Cardiac fibroblast (primary cell): ENCODE measurements around the gene TIMP2.
"Not testable (repeated sequence)": the region's sequence is repeated elsewhere in the genome, so short reads cannot be mapped to it uniquely, and the experiment has no call there.

ENCODE experiments used
- DNase-seq, 2 donors: peaks; one replicate each; pipeline versions ENCODE4 v3.0.0 to v3.0.0-alpha.2; 2010; ENCODE audit warnings: low read depth in 2 of 2
- H3K4me3 ChIP-seq, 2 donors: replicated peaks in 1 of 2; 1 replicate in 1 of 2; 2 replicates in 1 of 2; pipeline ENCODE4 v1.5.1; 2011; ENCODE audit warnings: low read depth in 2 of 2, low read length in 2 of 2, mild to moderate bottlenecking in 2 of 2, moderate library complexity in 1 of 2
- TF ChIP-seq, protein P1 (sequence below): IDR thresholded peaks from one replicate; pipeline ENCODE4 v1.5.1; 2011; ENCODE audit warnings: low read depth, mild to moderate bottlenecking, low read length, inconsistent platforms

The TIMP2 gene

DNA sequence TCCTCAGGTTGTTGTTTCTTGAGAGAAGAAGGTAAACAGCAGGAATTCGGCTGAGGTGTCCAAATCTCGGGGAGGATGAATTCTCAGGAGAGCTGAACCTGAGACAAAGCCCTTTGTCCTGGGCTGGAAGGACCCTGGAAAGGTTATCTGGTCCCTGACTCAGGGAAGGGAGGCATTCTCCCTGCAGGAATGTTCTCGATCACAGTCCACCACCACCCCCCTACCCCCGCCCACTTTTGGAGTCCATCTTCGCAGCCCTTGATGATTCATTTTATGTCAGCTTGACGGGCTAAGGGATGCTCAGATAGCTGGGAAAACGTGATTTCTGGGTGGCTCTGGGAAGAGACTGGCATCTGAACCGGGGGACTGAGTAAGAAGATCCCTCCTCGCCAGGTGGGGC lies 20.8 kb downstream of the TIMP2 start:
- no peak overlapping the region for H3K4me3 ChIP-seq
- no peak for DNase-seq
- TF ChIP-seq, protein P1, sequence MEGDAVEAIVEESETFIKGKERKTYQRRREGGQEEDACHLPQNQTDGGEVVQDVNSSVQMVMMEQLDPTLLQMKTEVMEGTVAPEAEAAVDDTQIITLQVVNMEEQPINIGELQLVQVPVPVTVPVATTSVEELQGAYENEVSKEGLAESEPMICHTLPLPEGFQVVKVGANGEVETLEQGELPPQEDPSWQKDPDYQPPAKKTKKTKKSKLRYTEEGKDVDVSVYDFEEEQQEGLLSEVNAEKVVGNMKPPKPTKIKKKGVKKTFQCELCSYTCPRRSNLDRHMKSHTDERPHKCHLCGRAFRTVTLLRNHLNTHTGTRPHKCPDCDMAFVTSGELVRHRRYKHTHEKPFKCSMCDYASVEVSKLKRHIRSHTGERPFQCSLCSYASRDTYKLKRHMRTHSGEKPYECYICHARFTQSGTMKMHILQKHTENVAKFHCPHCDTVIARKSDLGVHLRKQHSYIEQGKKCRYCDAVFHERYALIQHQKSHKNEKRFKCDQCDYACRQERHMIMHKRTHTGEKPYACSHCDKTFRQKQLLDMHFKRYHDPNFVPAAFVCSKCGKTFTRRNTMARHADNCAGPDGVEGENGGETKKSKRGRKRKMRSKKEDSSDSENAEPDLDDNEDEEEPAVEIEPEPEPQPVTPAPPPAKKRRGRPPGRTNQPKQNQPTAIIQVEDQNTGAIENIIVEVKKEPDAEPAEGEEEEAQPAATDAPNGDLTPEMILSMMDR = no peak

GRCh38 chr17:78903101-78903779 lies 21.9 kb downstream of the TIMP2 start, which contains the start of gene CEP295NL:
TSS of gene CEP295NL (minus strand) at chr17:78903201. CDS start at chr17:78901828, 1,373 bp downstream.
- TF ChIP-seq, protein P1 = no peak
- peak; percentile 43 to 46 for DNase-seq
- no peak within 1 kb of the TSS for H3K4me3 ChIP-seq

- H3K4me3 ChIP-seq, DNase-seq: not testable (repeated sequence)
These were observed 23.0 kb downstream of the TIMP2 start for GRCh38 chr17:78902231-78902630.

GRCh38 chr17:78901806-78902205 lies 23.4 kb downstream of the TIMP2 start:
- no peak for DNase-seq
- TF ChIP-seq, protein P1 = no peak
- no peak overlapping the region for H3K4me3 ChIP-seq

DNA sequence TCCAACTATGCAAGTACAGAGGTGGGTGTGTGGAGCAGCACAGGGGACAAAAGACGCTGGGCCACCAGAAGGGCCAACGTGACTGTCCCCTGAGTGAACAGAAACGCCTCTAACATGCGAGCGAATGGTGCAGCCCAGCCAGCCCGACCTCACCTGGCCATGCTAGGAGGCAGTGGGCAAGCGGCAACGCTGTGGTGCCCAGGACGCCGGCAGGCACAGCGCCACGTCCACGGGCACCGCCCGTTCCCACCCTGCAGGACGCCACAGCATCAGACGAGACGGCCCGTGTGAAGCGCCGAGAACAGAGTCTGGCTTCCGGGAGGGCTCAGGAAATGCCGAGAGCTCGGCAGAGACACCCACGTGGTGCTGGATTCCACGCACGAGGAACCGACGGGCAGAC lies 24.4 kb downstream of the TIMP2 start:
- H3K4me3 ChIP-seq = no peak overlapping the region
- no peak for DNase-seq
- TF ChIP-seq, protein P1 = no peak

DNA sequence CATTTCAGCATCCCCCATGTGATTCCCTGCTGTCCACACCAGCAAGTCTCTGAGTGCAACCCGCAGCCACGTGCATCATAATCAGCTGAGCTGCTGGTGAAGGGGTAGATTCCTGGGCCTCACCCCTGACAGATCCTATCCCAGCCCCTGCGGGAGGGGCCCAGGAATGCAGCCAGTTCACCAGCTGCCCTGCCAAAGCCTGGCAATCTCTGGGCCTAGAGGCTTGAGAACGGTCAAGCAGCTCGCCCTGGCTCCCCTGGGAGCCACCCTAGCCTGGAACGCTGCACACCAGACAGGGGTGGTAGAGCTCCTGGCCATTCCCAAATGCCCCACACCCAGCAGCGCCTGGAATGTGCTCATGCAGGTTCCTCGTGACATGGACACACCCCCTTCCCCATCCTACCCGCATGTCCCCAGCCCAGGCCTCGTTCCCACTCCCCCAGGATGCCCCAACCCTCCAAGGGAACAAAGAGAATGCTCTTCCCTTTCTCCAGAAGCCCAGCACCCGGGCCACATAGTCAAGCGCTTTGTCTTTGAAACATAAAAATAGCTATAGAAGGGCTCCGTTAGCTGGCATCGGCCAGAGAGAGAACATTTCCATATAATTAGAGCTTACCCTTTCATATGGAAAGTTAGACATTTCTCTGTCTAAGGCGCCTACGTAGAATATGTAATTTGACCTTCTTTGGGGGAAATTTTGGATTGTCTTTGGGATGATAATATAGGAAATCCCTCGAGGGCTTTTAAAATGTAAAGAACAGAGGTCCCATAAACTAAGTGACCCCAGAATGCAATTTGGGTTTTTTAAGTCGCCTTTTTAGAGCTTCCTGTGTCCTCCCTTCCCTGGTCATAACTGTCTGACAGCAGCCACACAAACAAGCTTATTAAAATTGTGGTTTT lies 25.6 kb downstream of the TIMP2 start:
- TF ChIP-seq, protein P1 = no peak
- peak in 1 of 2 donors; percentile 80 for DNase-seq
- H3K4me3 ChIP-seq = no peak overlapping the region

DNA sequence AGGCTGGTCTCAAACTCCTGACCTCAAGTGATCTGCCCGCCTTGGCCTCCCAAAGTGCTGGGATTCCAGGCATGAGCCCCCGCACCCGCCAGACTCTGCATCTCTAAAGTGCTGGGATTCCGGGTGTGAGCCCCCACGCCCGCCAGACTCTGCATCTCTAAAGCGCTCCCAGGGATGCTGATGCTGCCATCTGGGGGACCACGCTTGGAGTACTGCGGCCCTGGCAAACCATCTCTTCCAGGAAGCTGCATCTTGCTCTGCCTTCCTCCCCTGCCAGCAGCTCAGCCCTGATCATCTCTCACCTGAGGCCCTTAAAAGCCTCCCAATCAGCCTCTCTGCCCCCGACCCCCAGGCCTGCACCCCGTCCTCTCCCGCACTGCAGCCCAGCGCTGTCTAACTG lies 26.2 kb downstream of the TIMP2 start:
- TF ChIP-seq, protein P1 = no peak
- H3K4me3 ChIP-seq = no peak overlapping the region
- no peak for DNase-seq
